K562 (cell line): ENCODE data around the gene HIVEP1. TPM values are rescaled to one million over a fixed set of nuclear protein-coding genes. Genes with fewer than 3 reads are reported as not detected.
A peak's percentile ranks its signal among the peaks of the same experiment; 100 is the strongest.

Experiments used
- CXXC5 ChIP-seq: fragments of 250-450 bp; sonication (Bioruptor Pico); IDR thresholded peaks from 2 replicates; pipeline ENCODE4 v1.8.0; 2022; ENCODE audit warnings: inconsistent platforms, mild to moderate bottlenecking, moderate library complexity
- E2F8 ChIP-seq: fragments of 450-650 bp; IDR thresholded peaks from 2 replicates; pipeline ENCODE4 v1.7.1; 2018; ENCODE audit warnings: mild to moderate bottlenecking, low read depth; ENCODE audit not compliant: partially characterized antibody
- EHMT2 ChIP-seq: fragments of 450-650 bp; IDR thresholded peaks from 2 replicates; pipeline ENCODE4 v1.6.1; 2018; ENCODE audit warnings: antibody characterized with exemption
- EP400 ChIP-seq: fragments of 450-650 bp; IDR thresholded peaks from 2 replicates; pipeline ENCODE4 v1.6.1; 2017; ENCODE audit warnings: antibody characterized with exemption, mild to moderate bottlenecking, moderate library complexity
- EWSR1 ChIP-seq: fragments of 450-650 bp; IDR thresholded peaks from 2 replicates; pipeline ENCODE4 v1.6.1; 2018; ENCODE audit warnings: borderline replicate concordance, mild to moderate bottlenecking, low read depth, moderate library complexity; ENCODE audit not compliant: partially characterized antibody
- FOSL1 ChIP-seq: fragments of 200-800 bp; sonication (Bioruptor generic); conservative IDR thresholded peaks from 2 replicates; pipeline ENCODE4 v1.6.1; 2016; ENCODE audit warnings: missing genetic modification characterization, missing compliant biosample characterization
- HBP1 ChIP-seq: fragments of 450-650 bp; formaldehyde crosslinking; IDR thresholded peaks from 2 replicates; pipeline ENCODE4 v1.4.0; 2022; ENCODE audit warnings: missing genetic modification characterization
- HMBOX1 ChIP-seq: sonication (generic); IDR thresholded peaks from 2 replicates; pipeline ENCODE4 v1.6.1; 2016
- L3MBTL2 ChIP-seq: fragments of 450-650 bp; IDR thresholded peaks from 2 replicates; pipeline ENCODE4 v1.6.1; 2016; ENCODE audit warnings: mild to moderate bottlenecking, moderate library complexity
- MAZ ChIP-seq, 2 experiments: fragments of 450-650 bp in 1 of 2; sonication (generic) in 1 of 2; formaldehyde crosslinking; IDR thresholded peaks in 1 of 2; conservative IDR thresholded peaks in 1 of 2; 2 replicates each; pipeline versions ENCODE4 v1.4.0 to v1.5.0; 2020; ENCODE audit warnings: mild to moderate bottlenecking in 1 of 2, missing genetic modification reagents in 1 of 2
- NR2C1 ChIP-seq, 2 experiments: fragments of 450-650 bp; IDR thresholded peaks; 2 replicates each; pipeline ENCODE4 v1.6.1; 2017; ENCODE audit warnings: mild to moderate bottlenecking in 2 of 2, antibody characterized with exemption in 1 of 2, inconsistent platforms in 1 of 2, missing compliant biosample characterization in 1 of 2, missing genetic modification characterization in 1 of 2
- RCOR1 ChIP-seq, 2 experiments: IDR thresholded peaks; 2 replicates each; pipeline ENCODE4 v1.6.1; 2012; ENCODE audit warnings: low read depth in 2 of 2, low read length in 2 of 2, borderline replicate concordance in 1 of 2, improper control_type of control experiment in 1 of 2
- SMAD4 ChIP-seq: fragments of 250-450 bp; sonication (Bioruptor Pico); conservative IDR thresholded peaks from 2 replicates; pipeline ENCODE4 v1.8.0; 2021; ENCODE audit warnings: inconsistent platforms, mild to moderate bottlenecking, moderate library complexity
- SMARCA4 ChIP-seq: fragments of 450-650 bp; IDR thresholded peaks from 2 replicates; pipeline ENCODE4 v1.6.1; 2016
- TRIM24 ChIP-seq, 2 experiments: fragments of 450-650 bp; IDR thresholded peaks; 2 replicates each; pipeline ENCODE4 v1.6.1; 2016
- YY1 ChIP-seq, 3 experiments: IDR thresholded peaks; 2 replicates each; pipeline ENCODE4 v1.6.1; 2011; ENCODE audit warnings: low read length in 2 of 3, mild to moderate bottlenecking in 2 of 3, moderate library complexity in 2 of 3, borderline replicate concordance in 1 of 3, control low read depth in 1 of 3, low read depth in 1 of 3; ENCODE audit not compliant: insufficient read depth in 3 of 3, insufficient replicate concordance in 2 of 3, control insufficient read depth in 1 of 3, insufficient read length in 1 of 3; ENCODE audit errors: extremely low read depth in 1 of 3
- ZBTB17 ChIP-seq: fragments of 450-650 bp; formaldehyde crosslinking; IDR thresholded peaks from 2 replicates; pipeline ENCODE4 v1.4.0; 2020; ENCODE audit warnings: mild to moderate bottlenecking
- ZBTB7A ChIP-seq: IDR thresholded peaks from 2 replicates; pipeline ENCODE4 v1.6.1; 2011; ENCODE audit warnings: low read depth, mild to moderate bottlenecking, low read length, moderate library complexity, borderline replicate concordance; ENCODE audit not compliant: control insufficient read depth
- ZNF57 ChIP-seq: fragments of 450-650 bp; formaldehyde crosslinking; IDR thresholded peaks from 2 replicates; pipeline ENCODE4 v1.4.0; 2020; ENCODE audit warnings: mild to moderate bottlenecking, moderate library complexity
- ZNF583 ChIP-seq: fragments of 250-450 bp; sonication (Bioruptor Pico); IDR thresholded peaks from 2 replicates; pipeline ENCODE4 v1.4.0; 2020
- ZNF717 ChIP-seq: fragments of 250-450 bp; sonication (Bioruptor Pico); IDR thresholded peaks from 2 replicates; pipeline ENCODE4 v1.5.0; 2021
- ZNF766 ChIP-seq: fragments of 200-800 bp; sonication (Bioruptor generic); conservative IDR thresholded peaks from 2 replicates; pipeline ENCODE4 v1.6.1; 2016; ENCODE audit warnings: missing genetic modification characterization, missing compliant biosample characterization
- polyA plus RNA-seq, 8 experiments: library from polyadenylated mRNA; depleted of rRNA in 4 of 8; stranded (reverse) in 5 of 8; unstranded in 3 of 8; fragments of >200 nt; fragmentation: Nextera tagmentation in 2 of 8; fragmentation: Illumina TruSeq in 1 of 8; extraction: Ambion mirVana in 2 of 8; extraction: Trizol in 1 of 8; gene quantifications; 2 replicates each; pipeline versions ENCODE4 v1.2.1 to v1.2.3, GENCODE V29; 2011 to 2014; ENCODE audit warnings: inconsistent platforms in 1 of 8, missing spikeins in 1 of 8
- total RNA-seq, 7 experiments: library from RNA; depleted of rRNA in 6 of 7; stranded (reverse); fragments of >200 nt in 6 of 7; fragmentation: Illumina TruSeq in 2 of 7; extraction: Trizol in 2 of 7; gene quantifications; 2 replicates each; pipeline versions ENCODE4 v1.2.1 to v1.2.3, GENCODE V29; 2011 to 2021; ENCODE audit warnings: low replicate concordance in 1 of 7

Gene HIVEP1
- total and polyA plus RNA-seq, 9 of the 15 experiments (the other 6 are each of a cell fraction or from before 2014, with no cell fraction given) = 6.0 to 33.3 (median 21.7) TPM

GRCh38 chr6:12020187-12020791 lies 8.2 kb downstream of the HIVEP1 start (continued):
- TF ChIP-seq L3MBTL2 (peak; percentile 84), HBP1 (CRISPR knock-in tag) (no peak), ZBTB7A (peak; percentile 34; the same call in 1 of the 2 replicates), ZNF766 (0 out of 2 replicates have a peak, but pooled peaks have one; percentile 34), MAZ (CRISPR knock-in tag; conservative IDR thresholded peaks at IDR 0.05 in 1 of 2, IDR thresholded peaks at IDR 0.05 in 1 of 2) (0 out of 4 replicates have a peak, but pooled peaks of 1 of the 2 experiments have one; percentile 19), TRIM24 (IDR thresholded peaks at IDR 0.05) (0 out of 4 replicates have a peak, but pooled peaks of 1 of the 2 experiments have one; percentile 7), CXXC5 (CRISPR knock-in tag) (peak; percentile 39; the same call in 1 of the 2 replicates), NR2C1 (IDR thresholded peaks at IDR 0.05) (no peak), NR2C1 (tag; IDR thresholded peaks at IDR 0.05) (peak; percentile 30; the same call in 1 of the 2 replicates), SMAD4 (peak; percentile 70), ZBTB17 (CRISPR knock-in tag) (peak; percentile 65; the same call in 1 of the 2 replicates), ZNF717 (0 out of 2 replicates have a peak, but pooled peaks have one; percentile 24), FOSL1 (tag) (0 out of 2 replicates have a peak, but pooled peaks have one; percentile 15), HMBOX1 (peak; percentile 25; the same call in 1 of the 2 replicates), ZNF583 (CRISPR knock-in tag) (0 out of 2 replicates have a peak, but pooled peaks have one; percentile 30), YY1 (IDR thresholded peaks at IDR 0.05; ENCODE audit: borderline replicate concordance in 1 of 3, control insufficient read depth in 1 of 3, extremely low read depth in 1 of 3, insufficient read depth in 3 of 3, insufficient read length in 1 of 3, insufficient replicate concordance in 2 of 3, low read depth in 1 of 3, low read length in 2 of 3) (peak in 1 of 3 experiments; percentile 21), ZNF57 (CRISPR knock-in tag) (0 out of 2 replicates have a peak, but pooled peaks have one; percentile 11), EP400 (peak; percentile 10; the same call in 1 of the 2 replicates), EWSR1 (no peak), EHMT2 (peak; percentile 62; the same call in 1 of the 2 replicates), RCOR1 (IDR thresholded peaks at IDR 0.05; ENCODE audit: borderline replicate concordance in 1 of 2, low read depth in 2 of 2, low read length in 2 of 2) (peak in 1 of 2 experiments; percentile 24; a peak in 1 of 4 replicates), SMARCA4 (0 out of 2 replicates have a peak, but pooled peaks have one; percentile 15), E2F8 (no peak)
